ENCODE measurements around the gene JPH2. TPM values are rescaled to one million over a fixed set of nuclear protein-coding genes. Genes with fewer than 3 reads are reported as not detected.

The JPH2 gene
- total and polyA plus RNA-seq, 2 donors, result 40.5 to 83.5 TPM

- no peaks in the 10 kb centered on the region for H3K4me1 ChIP-seq (ENCODE audit: insufficient read depth)
- no peak overlapping the region for H3K4me3 ChIP-seq (ENCODE audit: low read depth, low read length)
- 66% methylated on average over 6 of the region's 6 CpGs for whole genome bisulfite sequencing
- DNase-seq (ENCODE audit: extremely low spot score), result no peak
- no peaks in the 10 kb centered on the region for H3K36me3 ChIP-seq (ENCODE audit: insufficient read depth)
- H3K27ac ChIP-seq (ENCODE audit: low read depth), result no peak overlapping the region
Measured at GRCh38 chr20:44188752-44189151, 1.8 kb upstream of the JPH2 start.

GRCh38 chr20:44187772-44188709 lies 1.1 kb upstream of the JPH2 start:
- H3K36me3 ChIP-seq (ENCODE audit: insufficient read depth), result no peaks in the 10 kb centered on the region
- WGBS, result 23% methylated on average over 8 of the region's 8 CpGs
- no peaks in the 10 kb centered on the region for H3K4me1 ChIP-seq (ENCODE audit: insufficient read depth)
- no peak for DNase-seq (ENCODE audit: extremely low spot score)
- no peak overlapping the region for H3K27ac ChIP-seq (ENCODE audit: low read depth)
- H3K4me3 ChIP-seq (ENCODE audit: low read depth, low read length), result no peak overlapping the region

GRCh38 chr20:44186674-44187053 lies 324 bp downstream of the JPH2 start:
- DNase-seq (ENCODE audit: extremely low spot score), result no peak
- Histone ChIP-seq H3K4me3 (ENCODE audit: low read depth, low read length) (peak overlapping the region; percentile 42), H3K27ac (ENCODE audit: low read depth) (peak overlapping the region; percentile 13), H3K4me1 (ENCODE audit: insufficient read depth) (no peaks in the 10 kb centered on the region), H3K36me3 (ENCODE audit: insufficient read depth) (no peaks in the 10 kb centered on the region)
- 14% methylated on average over 14 of the region's 14 CpGs for WGBS

- no peaks in the 10 kb centered on the region for H3K4me1 ChIP-seq (ENCODE audit: insufficient read depth)
- no peaks in the 10 kb centered on the region for H3K36me3 ChIP-seq (ENCODE audit: insufficient read depth)
- 59% methylated on average over 14 of the region's 14 CpGs for WGBS
- no peak for DNase-seq (ENCODE audit: extremely low spot score)
- H3K4me3 ChIP-seq (ENCODE audit: low read depth, low read length), result peak overlapping the region; percentile 42
- H3K27ac ChIP-seq (ENCODE audit: low read depth), result no peak overlapping the region
Measured at GRCh38 chr20:44186201-44186600, 787 bp downstream of the JPH2 start.

- Histone ChIP-seq H3K4me3 (ENCODE audit: low read depth, low read length) (peak overlapping the region; percentile 42), H3K4me1 (ENCODE audit: insufficient read depth) (no peaks in the 10 kb centered on the region), H3K36me3 (ENCODE audit: insufficient read depth) (no peaks in the 10 kb centered on the region), H3K27ac (ENCODE audit: low read depth) (no peak overlapping the region)
- WGBS, result 62% methylated on average over 4 of the region's 4 CpGs
- DNase-seq (ENCODE audit: extremely low spot score), result no peak
Measured at GRCh38 chr20:44185574-44185973, 1.4 kb downstream of the JPH2 start.

- no peaks in the 10 kb centered on the region for H3K4me1 ChIP-seq (ENCODE audit: insufficient read depth)
- no peak overlapping the region for H3K4me3 ChIP-seq (ENCODE audit: low read depth, low read length)
- no peak for DNase-seq (ENCODE audit: extremely low spot score)
- no peaks in the 10 kb centered on the region for H3K36me3 ChIP-seq (ENCODE audit: insufficient read depth)
- no peak overlapping the region for H3K27ac ChIP-seq (ENCODE audit: low read depth)
- 53% methylated on average over 7 of the region's 7 CpGs for WGBS
Measured at GRCh38 chr20:44183282-44183681, 3.7 kb downstream of the JPH2 start.

- no peak overlapping the region for H3K4me3 ChIP-seq (ENCODE audit: low read depth, low read length)
- no peak overlapping the region for H3K27ac ChIP-seq (ENCODE audit: low read depth)
- no peaks in the 10 kb centered on the region for H3K36me3 ChIP-seq (ENCODE audit: insufficient read depth)
- 75% methylated on average over 3 of the region's 3 CpGs for WGBS
- DNase-seq (ENCODE audit: extremely low spot score), result no peak
- no peaks in the 10 kb centered on the region for H3K4me1 ChIP-seq (ENCODE audit: insufficient read depth)
Measured at GRCh38 chr20:44182863-44183262, 4.1 kb downstream of the JPH2 start.

GRCh38 chr20:44182135-44182765 lies 4.7 kb downstream of the JPH2 start:
- 37% methylated on average over 13 of the region's 13 CpGs for WGBS

GRCh38 chr20:44181611-44182010 lies 5.4 kb downstream of the JPH2 start:
- H3K27ac ChIP-seq (ENCODE audit: low read depth), result no peak overlapping the region

More at GRCh38 chr20:44182135-44182765, 4.7 kb downstream of the JPH2 start:
- no peaks in the 10 kb centered on the region for H3K4me1 ChIP-seq (ENCODE audit: insufficient read depth)
- no peak overlapping the region for H3K4me3 ChIP-seq (ENCODE audit: low read depth, low read length)
- H3K36me3 ChIP-seq (ENCODE audit: insufficient read depth), result no peaks in the 10 kb centered on the region
- no peak overlapping the region for H3K27ac ChIP-seq (ENCODE audit: low read depth)
- no peak for DNase-seq (ENCODE audit: extremely low spot score)

GRCh38 chr20:44180814-44181213 lies 6.2 kb downstream of the JPH2 start:
- Histone ChIP-seq H3K36me3 (ENCODE audit: insufficient read depth) (no peaks in the 10 kb centered on the region), H3K4me3 (ENCODE audit: low read depth, low read length) (no peak overlapping the region), H3K27ac (ENCODE audit: low read depth) (no peak overlapping the region), H3K4me1 (ENCODE audit: insufficient read depth) (no peaks in the 10 kb centered on the region)
- WGBS, result 19% methylated on average over 9 of the region's 9 CpGs
- no peak for DNase-seq (ENCODE audit: extremely low spot score)

More at GRCh38 chr20:44181611-44182010, 5.4 kb downstream of the JPH2 start:
- H3K4me1 ChIP-seq (ENCODE audit: insufficient read depth), result no peaks in the 10 kb centered on the region
- no peaks in the 10 kb centered on the region for H3K36me3 ChIP-seq (ENCODE audit: insufficient read depth)
- no peak for DNase-seq (ENCODE audit: extremely low spot score)
- WGBS, result 29% methylated on average over 11 of the region's 11 CpGs
- H3K4me3 ChIP-seq (ENCODE audit: low read depth, low read length), result no peak overlapping the region

GRCh38 chr20:44176833-44177534 lies 10.0 kb downstream of the JPH2 start:
- Histone ChIP-seq H3K36me3 (ENCODE audit: insufficient read depth) (no peaks in the 10 kb centered on the region), H3K4me1 (ENCODE audit: insufficient read depth) (no peaks in the 10 kb centered on the region), H3K27ac (ENCODE audit: low read depth) (no peak overlapping the region), H3K4me3 (ENCODE audit: low read depth, low read length) (no peak overlapping the region)
- WGBS, result 28% methylated on average over 14 of the region's 14 CpGs
- DNase-seq (ENCODE audit: extremely low spot score), result no peak

GRCh38 chr20:44174996-44175765 lies 11.8 kb downstream of the JPH2 start:
- Histone ChIP-seq H3K27ac (ENCODE audit: low read depth) (no peak overlapping the region), H3K4me1 (ENCODE audit: insufficient read depth) (no peaks in the 10 kb centered on the region), H3K4me3 (ENCODE audit: low read depth, low read length) (no peak overlapping the region), H3K36me3 (ENCODE audit: insufficient read depth) (no peaks in the 10 kb centered on the region)
- 65% methylated on average over 13 of the region's 13 CpGs for WGBS
- no peak for DNase-seq (ENCODE audit: extremely low spot score)

- no peak for DNase-seq (ENCODE audit: extremely low spot score)
- Histone ChIP-seq H3K27ac (ENCODE audit: low read depth) (no peak overlapping the region), H3K4me3 (ENCODE audit: low read depth, low read length) (no peak overlapping the region), H3K36me3 (ENCODE audit: insufficient read depth) (no peaks in the 10 kb centered on the region), H3K4me1 (ENCODE audit: insufficient read depth) (no peaks in the 10 kb centered on the region)
- 79% methylated on average over 8 of the region's 8 CpGs for WGBS
Measured at GRCh38 chr20:44173846-44174245, 13.1 kb downstream of the JPH2 start.
